ENCODE data around the gene DGKH.
A peak's percentile ranks its signal among the peaks of the same experiment; 100 is the strongest.

The DGKH gene

GRCh38 chr13:42275098-42275471 lies 226.6 kb downstream of the DGKH start:
- TF ChIP-seq CTCF (conservative IDR thresholded peaks at IDR 0.05; ENCODE audit: low read depth, low read length), result no peak
- no peak overlapping the region for H3K4me3 ChIP-seq (ENCODE audit: low read depth, low read length)
- DNase-seq (ENCODE audit: low read depth), result no peak

GRCh38 chr13:42275506-42275905 lies 227.1 kb downstream of the DGKH start:
- DNase-seq (ENCODE audit: low read depth), result no peak
- H3K4me3 ChIP-seq (ENCODE audit: low read depth, low read length), result no peak overlapping the region
- TF ChIP-seq CTCF (conservative IDR thresholded peaks at IDR 0.05; ENCODE audit: low read depth, low read length), result no peak

DNA sequence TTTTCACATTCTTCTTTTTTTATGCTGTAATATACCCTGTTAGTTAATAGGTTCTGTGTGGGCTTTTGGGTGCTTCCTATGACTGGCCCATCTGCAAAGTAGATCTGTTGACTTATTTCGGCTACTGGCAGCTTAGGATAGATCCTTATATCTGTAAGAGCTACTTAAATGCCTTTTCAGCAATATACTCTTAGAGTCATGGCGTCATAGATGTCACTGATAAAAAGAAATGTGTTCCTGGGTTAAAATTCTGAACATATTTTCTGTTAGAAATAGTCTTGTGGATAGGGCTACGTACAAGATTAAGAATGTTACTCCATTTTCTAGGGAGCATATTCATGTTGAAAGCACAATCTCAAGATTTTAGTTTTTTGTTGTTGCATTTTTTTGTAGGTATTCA lies 228.2 kb downstream of the DGKH start:
- TF ChIP-seq CTCF (conservative IDR thresholded peaks at IDR 0.05; ENCODE audit: low read depth, low read length), result no peak
- no peak overlapping the region for H3K4me3 ChIP-seq (ENCODE audit: low read depth, low read length)
- peak; percentile 29 for DNase-seq (ENCODE audit: low read depth)

DNA sequence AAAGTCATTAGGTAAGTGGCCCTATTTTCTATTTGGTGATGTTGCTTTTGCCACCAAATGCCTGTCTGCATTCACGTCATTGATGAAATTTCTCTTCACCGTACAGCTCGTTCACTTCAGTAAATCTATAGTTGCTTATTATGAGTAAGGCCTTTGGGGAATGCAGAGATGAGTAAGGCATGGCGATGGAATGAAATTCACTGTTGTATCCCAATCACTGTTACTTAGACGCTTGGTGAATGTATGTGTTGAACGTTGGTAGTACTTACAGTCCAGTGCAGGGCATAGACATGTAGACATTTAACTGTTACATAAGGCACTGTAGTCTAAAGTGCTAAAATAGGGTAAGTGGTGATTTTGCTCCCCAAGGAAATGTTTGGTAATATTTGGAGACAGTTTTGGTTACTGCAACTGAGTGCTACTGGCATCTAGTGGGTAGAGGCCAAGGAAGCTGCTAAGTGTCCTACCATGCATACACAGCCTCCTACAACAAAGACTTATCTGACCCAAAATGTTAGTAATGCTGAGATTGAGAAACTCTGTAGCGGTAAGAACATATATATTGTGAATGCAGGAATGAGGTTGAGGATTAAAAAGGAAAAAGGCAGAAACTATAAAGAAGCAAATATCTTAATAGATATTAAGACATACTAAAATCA lies 229.3 kb downstream of the DGKH start:
- no peak overlapping the region for H3K4me3 ChIP-seq (ENCODE audit: low read depth, low read length)
- TF ChIP-seq CTCF (conservative IDR thresholded peaks at IDR 0.05; ENCODE audit: low read depth, low read length), result no peak
- DNase-seq (ENCODE audit: low read depth), result no peak

- no peak overlapping the region for H3K4me3 ChIP-seq (ENCODE audit: low read depth, low read length)
- no peak for TF ChIP-seq CTCF (conservative IDR thresholded peaks at IDR 0.05; ENCODE audit: low read depth, low read length)
- no peak for DNase-seq (ENCODE audit: low read depth)
Measured at GRCh38 chr13:42279080-42279479, 230.6 kb downstream of the DGKH start.

DNA sequence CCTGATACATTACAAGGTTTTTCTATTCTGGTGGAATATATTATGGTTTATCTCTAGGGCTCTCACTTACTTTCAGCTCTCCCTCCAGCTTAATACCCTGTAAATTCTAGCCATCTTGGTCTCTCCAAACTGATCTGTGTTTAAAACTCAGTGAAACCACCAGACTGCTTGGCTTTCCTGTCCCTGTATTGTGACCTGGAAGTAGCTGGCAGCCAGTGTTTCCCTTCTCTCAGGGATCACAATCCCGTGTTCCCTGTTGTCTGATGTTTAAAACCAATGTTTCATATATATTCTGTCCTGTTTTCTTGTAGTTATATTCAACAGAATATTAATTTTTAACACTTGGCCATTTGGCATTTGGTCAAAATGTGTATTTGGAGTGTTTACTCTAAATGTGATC lies 231.5 kb downstream of the DGKH start:
- no peak overlapping the region for H3K4me3 ChIP-seq (ENCODE audit: low read depth, low read length)
- no peak for TF ChIP-seq CTCF (conservative IDR thresholded peaks at IDR 0.05; ENCODE audit: low read depth, low read length)
- no peak for DNase-seq (ENCODE audit: low read depth)

- TF ChIP-seq CTCF (conservative IDR thresholded peaks at IDR 0.05; ENCODE audit: low read depth, low read length), result no peak
- H3K4me3 ChIP-seq (ENCODE audit: low read depth, low read length), result no peak overlapping the region
- no peak for DNase-seq (ENCODE audit: low read depth)
Measured at GRCh38 chr13:42280537-42280936, 232.1 kb downstream of the DGKH start.

Data from choroid plexus epithelial cell (primary cell).